Left lung (tissue), 10 donors: Measurements from ENCODE around the gene TBX15. TPM values are rescaled to one million over a fixed set of nuclear protein-coding genes. Genes with fewer than 3 reads are reported as not detected.
A peak's percentile ranks its signal among the peaks of the same experiment; 100 is the strongest.

Source experiments
- ATAC-seq: fragments of 200-7000 bp; cut with Tn5 transposase; one replicate; pipeline ENCODE4 v1.9.1; 2020; ENCODE audit warnings: moderate library complexity
- DNase-seq, 4 donors: peaks; one replicate each; pipeline ENCODE4 v3.0.0-alpha.2; 2013 to 2020
- H3K27ac ChIP-seq, 2 donors: fragments of 200-600 bp; sonication (generic) in 1 of 2; one replicate each; pipeline versions ENCODE4 v1.5.0 to v1.8.0; 2020 to 2021
- H3K27me3 ChIP-seq, 2 donors: fragments of 200-600 bp; sonication (generic) in 1 of 2; one replicate each; pipeline versions ENCODE4 v1.5.0 to v1.8.0; 2020 to 2021
- H3K36me3 ChIP-seq, 2 donors: fragments of 200-600 bp; sonication (generic) in 1 of 2; one replicate each; pipeline versions ENCODE4 v1.5.0 to v1.8.0; 2020 to 2021
- H3K4me1 ChIP-seq, 2 donors: fragments of 200-600 bp; one replicate each; pipeline ENCODE4 v1.8.0; 2021
- H3K4me3 ChIP-seq, 2 donors: fragments of 200-600 bp; sonication (generic) in 1 of 2; one replicate each; pipeline versions ENCODE4 v1.5.0 to v1.8.0; 2020 to 2021; ENCODE audit warnings: mild to moderate bottlenecking in 1 of 2
- H3K9me3 ChIP-seq, 2 donors: fragments of 200-600 bp; sonication (generic) in 1 of 2; one replicate each; pipeline versions ENCODE4 v1.5.0 to v1.8.0; 2020 to 2021
- intact Hi-C, 2 donors: fragments of 100-400 bp; cut with DNase I; formaldehyde crosslinking; loops; one replicate each; pipeline versions ENCODE4 v1.11.2 to v1.14.2; 2022
- polyA plus RNA-seq, 6 donors: library from polyadenylated mRNA; unstranded; fragments of 120-200 nt; gene quantifications; one replicate each; pipeline ENCODE4 v1.2.1, GENCODE V29; 2013; ENCODE audit not compliant: insufficient read length in 6 of 6
- total RNA-seq, 2 donors: library from RNA; stranded (reverse); fragmentation: NEBNext Ultra II Directional; extraction: Animal tissue kit (Norgen Biotek cat#: 25700); gene quantifications; one replicate each; pipeline ENCODE4 v1.2.1, GENCODE V29; 2021
- TF ChIP-seq, protein P1 (sequence below), 2 donors: fragments of 200-600 bp; sonication (generic) in 1 of 2; IDR thresholded peaks; one replicate each; pipeline versions ENCODE4 v1.5.0 to v1.8.0; 2021; ENCODE audit warnings: antibody characterized with exemption in 2 of 2
- donor health status: DM: no; HTN: yes; CAD: no.
- donor health status: DM: no; HTN: no; CAD: no.

The TBX15 gene
- total and polyA plus RNA-seq, 8 donors, result 0.10 to 1.0 (median 0.34) TPM

DNA sequence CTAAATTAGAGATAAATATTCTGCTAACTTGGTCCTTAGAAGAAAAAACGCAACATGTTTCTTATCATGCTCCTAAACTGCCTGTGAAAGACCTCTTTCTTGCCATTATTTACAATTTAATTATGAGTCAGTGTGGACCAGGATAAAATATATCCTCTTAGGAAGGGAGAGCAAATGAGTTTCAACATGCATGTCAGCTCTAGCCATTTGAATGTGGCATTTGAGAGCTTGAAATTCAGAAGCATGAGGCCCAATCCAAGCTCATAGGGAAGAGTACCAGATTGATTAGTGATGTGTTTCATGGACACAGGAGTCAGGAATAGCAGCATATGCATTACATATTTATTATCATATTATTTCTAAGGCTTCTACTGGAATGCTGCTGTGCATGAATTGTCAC lies 39.3 kb downstream of the TBX15 start:
- TF ChIP-seq, protein P1, sequence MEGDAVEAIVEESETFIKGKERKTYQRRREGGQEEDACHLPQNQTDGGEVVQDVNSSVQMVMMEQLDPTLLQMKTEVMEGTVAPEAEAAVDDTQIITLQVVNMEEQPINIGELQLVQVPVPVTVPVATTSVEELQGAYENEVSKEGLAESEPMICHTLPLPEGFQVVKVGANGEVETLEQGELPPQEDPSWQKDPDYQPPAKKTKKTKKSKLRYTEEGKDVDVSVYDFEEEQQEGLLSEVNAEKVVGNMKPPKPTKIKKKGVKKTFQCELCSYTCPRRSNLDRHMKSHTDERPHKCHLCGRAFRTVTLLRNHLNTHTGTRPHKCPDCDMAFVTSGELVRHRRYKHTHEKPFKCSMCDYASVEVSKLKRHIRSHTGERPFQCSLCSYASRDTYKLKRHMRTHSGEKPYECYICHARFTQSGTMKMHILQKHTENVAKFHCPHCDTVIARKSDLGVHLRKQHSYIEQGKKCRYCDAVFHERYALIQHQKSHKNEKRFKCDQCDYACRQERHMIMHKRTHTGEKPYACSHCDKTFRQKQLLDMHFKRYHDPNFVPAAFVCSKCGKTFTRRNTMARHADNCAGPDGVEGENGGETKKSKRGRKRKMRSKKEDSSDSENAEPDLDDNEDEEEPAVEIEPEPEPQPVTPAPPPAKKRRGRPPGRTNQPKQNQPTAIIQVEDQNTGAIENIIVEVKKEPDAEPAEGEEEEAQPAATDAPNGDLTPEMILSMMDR (IDR thresholded peaks at IDR 0.05), result no peak
- peak; percentile 38 for ATAC-seq
- no peaks in the 10 kb centered on the region for H3K27me3 ChIP-seq
- no peaks in the 10 kb centered on the region for H3K9me3 ChIP-seq
- no peak overlapping the region for H3K27ac ChIP-seq
- H3K4me3 ChIP-seq, result no peak overlapping the region
- peaks cover 0 to 2% of the 10 kb centered on the region in 2 donors for H3K4me1 ChIP-seq
- no peaks in the 10 kb centered on the region for H3K36me3 ChIP-seq
- DNase-seq, result peak in 2 of 4 donors; percentile 16 to 61
- intact Hi-C loops, result no loop called here

DNA sequence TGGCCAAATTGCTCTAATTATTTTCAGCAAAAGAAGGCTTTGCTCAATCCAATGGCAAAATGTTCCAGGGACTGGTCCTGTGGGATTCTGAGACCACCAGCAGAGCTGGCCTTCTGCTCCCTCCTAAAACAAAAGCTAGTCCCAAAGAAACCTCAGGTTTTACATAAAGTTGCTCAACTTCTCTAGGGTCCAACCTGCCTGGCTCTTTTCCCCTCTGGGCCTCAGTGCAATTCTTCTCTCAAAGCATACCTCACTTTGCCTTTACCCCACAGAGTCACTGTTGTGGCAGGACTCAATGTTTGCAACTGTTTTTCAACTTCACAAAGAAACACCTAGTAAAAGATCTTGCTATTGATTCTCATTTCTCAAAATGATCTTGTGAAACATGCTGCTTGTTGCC lies 39.8 kb downstream of the TBX15 start:
- ATAC-seq (no peak), DNase-seq (no peak)
- no peak overlapping the region for H3K27ac ChIP-seq
- H3K27me3 ChIP-seq, result no peaks in the 10 kb centered on the region
- TF ChIP-seq, protein P1 (IDR thresholded peaks at IDR 0.05), result no peak
- H3K4me1 ChIP-seq, result peaks cover 0 to 2% of the 10 kb centered on the region in 2 donors
- intact Hi-C loops, result no loop called here
- no peaks in the 10 kb centered on the region for H3K9me3 ChIP-seq
- no peaks in the 10 kb centered on the region for H3K36me3 ChIP-seq
- H3K4me3 ChIP-seq, result no peak overlapping the region

DNA sequence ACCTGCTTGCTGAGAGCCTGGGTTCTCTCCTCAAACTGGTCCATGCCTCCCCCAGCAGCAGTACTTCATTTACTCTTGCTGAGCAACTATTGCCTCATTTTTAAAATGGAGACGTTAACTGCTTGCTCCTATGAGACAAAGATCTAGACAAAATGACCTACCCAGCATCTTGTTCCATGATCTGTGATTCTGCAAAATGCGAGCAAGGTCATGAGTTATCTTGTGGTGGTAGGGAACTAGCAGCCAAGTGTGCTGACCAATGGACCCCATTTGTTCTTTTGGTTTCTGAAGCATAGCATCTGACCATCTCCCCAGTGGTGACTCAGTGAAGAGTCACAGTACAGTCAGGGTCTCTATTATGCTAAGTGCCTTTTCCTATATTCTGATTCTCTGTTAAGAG lies 40.4 kb downstream of the TBX15 start:
- peaks cover 0 to 2% of the 10 kb centered on the region in 2 donors for H3K4me1 ChIP-seq
- ATAC-seq (peak; percentile 52), DNase-seq (no peak)
- TF ChIP-seq, protein P1 (IDR thresholded peaks at IDR 0.05), result no peak
- no peaks in the 10 kb centered on the region for H3K9me3 ChIP-seq
- no peak overlapping the region for H3K4me3 ChIP-seq
- H3K36me3 ChIP-seq, result no peaks in the 10 kb centered on the region
- no peak overlapping the region for H3K27ac ChIP-seq
- intact Hi-C loops, result no loop called here
- H3K27me3 ChIP-seq, result no peaks in the 10 kb centered on the region

DNA sequence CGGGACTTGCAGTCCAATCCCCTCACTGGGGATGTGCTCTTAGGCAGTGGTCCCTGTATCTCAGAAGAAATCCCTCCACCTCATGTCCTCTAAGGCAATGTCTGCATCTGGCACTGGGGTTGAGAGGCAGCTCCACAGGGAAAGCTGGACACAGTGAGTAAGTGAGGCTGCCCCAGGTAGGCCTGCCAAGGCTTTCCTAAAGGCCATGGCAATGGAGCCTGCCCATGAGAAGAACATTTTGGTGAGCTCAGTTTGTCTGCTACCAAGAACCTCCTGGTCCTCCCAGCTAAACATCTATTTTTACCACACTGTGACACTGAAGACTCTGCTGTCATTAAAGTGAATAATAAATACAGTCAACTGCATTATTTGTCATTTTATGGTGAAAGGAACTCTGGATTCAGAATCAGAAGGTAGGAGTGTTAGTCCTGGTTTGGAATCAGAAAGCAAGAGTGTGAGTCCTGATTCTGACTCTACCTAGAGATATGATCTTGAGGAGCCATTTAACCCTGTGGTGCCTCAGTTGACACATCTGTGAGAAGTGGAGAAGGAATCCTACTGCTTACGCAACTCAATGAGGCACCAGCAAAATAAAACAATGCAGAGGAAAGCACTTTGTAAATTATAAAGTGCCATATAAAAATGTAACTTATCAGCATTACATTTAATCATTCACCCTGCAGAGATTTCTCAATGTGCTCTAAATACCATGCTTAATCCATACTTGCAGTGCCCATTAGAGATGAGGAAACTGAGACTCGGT lies 41.0 kb downstream of the TBX15 start:
- DNase-seq, result no peak
- no peaks in the 10 kb centered on the region for H3K27me3 ChIP-seq
- TF ChIP-seq, protein P1 (IDR thresholded peaks at IDR 0.05), result no peak
- no peak overlapping the region for H3K4me3 ChIP-seq
- no peak for ATAC-seq
- no peaks in the 10 kb centered on the region for H3K36me3 ChIP-seq
- H3K9me3 ChIP-seq, result no peaks in the 10 kb centered on the region
- peaks cover 0 to 2% of the 10 kb centered on the region in 2 donors for H3K4me1 ChIP-seq
- no peak overlapping the region for H3K27ac ChIP-seq
- intact Hi-C loops, result no loop called here

DNA sequence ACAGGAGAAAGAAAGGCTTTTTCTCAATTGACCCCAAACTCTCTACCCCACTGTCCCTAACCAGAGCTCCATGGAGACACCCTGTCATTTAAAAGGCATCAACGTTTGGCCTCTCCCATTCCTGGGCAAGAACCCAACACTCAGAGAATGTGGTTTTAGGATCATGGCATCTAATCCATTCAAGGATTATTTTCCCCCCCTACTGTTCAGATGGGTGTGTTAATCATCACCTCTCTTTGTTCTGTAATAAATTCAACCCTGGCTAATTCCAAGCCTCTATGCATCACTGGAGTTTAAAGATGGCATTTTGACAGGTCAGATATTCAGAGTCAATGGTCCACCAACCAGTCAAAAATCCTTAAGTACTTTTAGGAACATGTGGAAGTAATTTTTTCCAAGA lies 42.7 kb downstream of the TBX15 start:
- H3K4me3 ChIP-seq, result no peak overlapping the region
- no peaks in the 10 kb centered on the region for H3K27me3 ChIP-seq
- no peaks in the 10 kb centered on the region for H3K9me3 ChIP-seq
- ATAC-seq (no peak), DNase-seq (no peak)
- H3K4me1 ChIP-seq, result peaks cover 0 to 2% of the 10 kb centered on the region in 2 donors
- H3K36me3 ChIP-seq, result no peaks in the 10 kb centered on the region
- TF ChIP-seq, protein P1 (IDR thresholded peaks at IDR 0.05), result no peak
- intact Hi-C loops, result no loop called here
- H3K27ac ChIP-seq, result no peak overlapping the region
